H1 (cell line): Measurements from ENCODE around the gene LPO.

ENCODE experiments used
- CEBPB ChIP-seq: IDR thresholded peaks from 2 replicates; pipeline ENCODE4 v1.6.1; 2012; ENCODE audit warnings: low read depth, low read length
- CTCF ChIP-seq, 3 experiments: IDR thresholded peaks; 1 replicate in 2 of 3; 2 replicates in 1 of 3; pipeline versions ENCODE4 v1.5.1 to v1.6.1; 2011; ENCODE audit warnings: low read length in 3 of 3, mild to moderate bottlenecking in 3 of 3, inconsistent platforms in 2 of 3, low read depth in 1 of 3, moderate library complexity in 1 of 3; ENCODE audit not compliant: insufficient read depth in 1 of 3; ENCODE audit errors: control extremely low read depth in 1 of 3
- POLR2A ChIP-seq, 2 experiments: IDR thresholded peaks; 1 replicate in 1 of 2; 2 replicates in 1 of 2; pipeline ENCODE4 v1.6.1; 2011; ENCODE audit warnings: low read depth in 2 of 2, low read length in 2 of 2, mild to moderate bottlenecking in 2 of 2; ENCODE audit errors: control extremely low read depth in 1 of 2
- TCF12 ChIP-seq: IDR thresholded peaks from 2 replicates; pipeline ENCODE4 v1.6.1; 2011; ENCODE audit warnings: low read depth, mild to moderate bottlenecking, low read length

- TF ChIP-seq POLR2A (IDR thresholded peaks at IDR 0.05; ENCODE audit: control extremely low read depth in 1 of 2, low read depth in 2 of 2, low read length in 2 of 2) = no peak
- TF ChIP-seq CTCF (IDR thresholded peaks at IDR 0.05; ENCODE audit: control extremely low read depth in 1 of 3, insufficient read depth in 1 of 3, low read depth in 1 of 3, low read length in 3 of 3) = no peak
- no peak for TF ChIP-seq CEBPB
- TF ChIP-seq TCF12 = no peak
These were observed 31.3 kb downstream of the LPO start for GRCh38 chr17:58269557-58270291.
